ENCODE results near the gene MAP2K2.

DNA sequence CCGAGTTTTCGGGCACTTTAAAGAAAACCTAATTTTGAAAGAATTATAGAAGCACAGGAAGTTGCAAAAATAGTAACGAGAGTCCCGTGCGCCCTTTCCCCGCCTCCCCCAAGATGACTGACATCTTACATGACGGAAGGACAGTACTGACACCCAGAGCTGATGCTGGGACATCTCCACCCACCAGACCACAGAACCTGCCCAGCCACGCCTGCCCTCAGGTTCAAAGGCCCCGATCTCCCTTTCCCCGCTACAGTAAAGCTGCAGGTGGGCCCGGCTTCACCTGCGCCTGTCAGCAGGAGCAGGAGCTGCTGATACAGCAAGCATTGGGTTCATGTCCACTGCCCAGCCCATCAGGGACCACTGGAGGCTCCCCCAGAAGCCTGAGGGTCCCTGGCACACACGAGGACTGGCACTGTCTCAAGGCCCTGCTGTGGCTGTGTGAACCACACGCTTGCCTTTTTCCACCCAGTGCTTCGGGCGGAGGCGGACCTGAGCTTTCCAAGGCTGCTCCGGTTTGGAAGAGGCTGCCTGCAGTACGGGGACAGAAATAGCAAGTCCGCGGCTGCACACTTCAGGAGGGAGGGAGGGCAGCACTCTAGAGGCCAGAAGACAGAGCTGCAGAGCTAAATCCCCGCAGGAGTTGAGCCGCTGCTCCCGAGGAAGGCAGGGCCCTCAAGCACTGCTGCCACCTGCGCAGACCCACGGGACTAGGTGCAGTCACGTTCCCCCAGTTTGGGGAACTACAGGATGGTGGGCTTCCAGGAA lies 8.7 kb downstream of the MAP2K2 start:
- TF ChIP-seq CTCF (conservative IDR thresholded peaks at IDR 0.05; ENCODE audit: low read depth, low read length) (no peak), EZH2 (IDR thresholded peaks at IDR 0.05; ENCODE audit: borderline replicate concordance, low read depth, low read length, poor library complexity, severe bottlenecking) (no peak)
